GM21786 (cell line): Measurements from ENCODE around the gene CCDC122.

Experiments used
- ATAC-seq: cut with Tn5 transposase; IDR thresholded peaks from one replicate; pipeline ENCODE4 v1.9.1; 2021; ENCODE audit not compliant: unreplicated experiment

CCDC122 gene

DNA sequence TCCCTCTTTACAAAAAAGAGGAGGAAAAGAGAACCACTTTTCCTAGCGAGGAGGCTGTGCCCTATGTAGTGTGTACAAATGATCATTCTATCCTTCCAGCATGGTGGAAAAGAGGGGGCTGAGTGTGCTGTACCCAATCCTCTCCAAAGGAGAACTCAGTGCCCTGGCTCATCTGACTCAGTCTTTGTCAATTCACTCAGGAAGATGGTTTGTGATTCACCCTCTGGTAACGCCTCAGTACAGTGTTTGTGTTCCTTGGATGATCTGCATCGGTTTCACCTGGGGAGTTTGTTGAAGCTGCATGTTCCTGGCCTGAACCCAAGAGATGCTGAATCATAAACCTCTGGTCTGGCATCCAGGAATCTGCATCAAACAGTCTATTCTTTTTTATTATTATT is 74.5 kb downstream of the CCDC122 start:
- no peak for ATAC-seq

DNA sequence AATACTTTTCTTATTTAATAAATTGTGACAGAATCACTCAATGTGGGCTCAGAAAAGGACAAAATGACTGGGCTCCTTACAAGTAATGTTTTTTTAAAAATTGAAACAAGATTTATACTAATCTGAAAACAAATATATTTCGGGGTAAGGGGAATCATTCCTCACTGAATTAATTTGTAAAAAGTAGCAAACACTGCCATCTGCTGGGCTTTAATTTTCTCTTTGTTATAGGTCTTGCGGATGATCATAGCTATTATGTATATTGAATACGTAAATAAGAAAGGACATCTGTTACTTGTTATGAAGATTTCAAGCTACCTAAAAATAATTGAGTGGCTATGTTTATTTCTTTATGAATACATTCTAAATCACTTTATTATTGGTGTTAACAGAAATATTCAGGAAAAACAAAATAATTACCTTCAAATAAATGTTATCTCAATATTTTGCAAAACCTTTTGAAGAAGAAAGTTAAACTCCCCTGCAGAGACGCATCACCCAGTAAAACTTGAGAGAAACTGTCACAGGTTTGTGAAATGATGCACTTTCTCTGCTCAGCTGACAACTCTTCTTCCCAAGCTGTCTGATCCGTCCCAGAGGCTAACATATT is 75.0 kb downstream of the CCDC122 start:
- no peak for ATAC-seq

DNA sequence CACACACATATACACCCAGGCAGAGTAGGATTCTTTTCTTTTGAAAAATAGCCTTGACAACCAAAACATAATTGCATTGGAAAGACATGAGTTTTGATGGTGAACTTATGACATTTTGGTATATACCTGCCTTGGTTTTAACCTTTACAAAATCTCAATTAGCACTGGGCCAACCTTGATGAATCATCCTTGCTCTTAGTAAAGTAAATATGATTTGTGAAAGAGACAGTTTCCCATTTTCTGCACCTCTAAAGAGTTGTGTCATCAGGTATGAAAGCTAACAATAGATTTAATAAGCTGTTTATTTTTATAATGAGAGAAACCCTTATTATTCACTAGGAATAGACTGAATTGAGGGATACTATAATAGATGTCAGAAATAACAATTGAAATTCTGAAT is 77.0 kb downstream of the CCDC122 start:
- no peak for ATAC-seq

DNA sequence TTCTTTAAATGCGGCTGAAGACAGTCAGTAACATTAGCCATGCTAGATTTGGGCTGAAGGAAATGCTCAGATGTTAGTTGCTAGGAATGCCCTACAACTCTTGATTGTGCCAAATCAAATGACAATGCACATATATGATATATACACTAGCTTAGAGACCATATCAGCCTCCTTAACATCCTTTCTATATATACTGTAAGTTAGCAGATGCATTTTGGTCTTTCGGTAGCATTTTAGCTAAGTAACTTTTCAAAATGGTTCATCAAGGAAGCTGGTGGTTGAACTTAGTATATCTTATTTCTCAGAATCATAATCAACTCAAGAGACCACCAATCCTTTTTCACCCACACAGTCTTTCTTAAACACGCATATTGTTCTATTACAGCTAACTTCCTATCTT is 78.7 kb downstream of the CCDC122 start:
- ATAC-seq, result no peak

DNA sequence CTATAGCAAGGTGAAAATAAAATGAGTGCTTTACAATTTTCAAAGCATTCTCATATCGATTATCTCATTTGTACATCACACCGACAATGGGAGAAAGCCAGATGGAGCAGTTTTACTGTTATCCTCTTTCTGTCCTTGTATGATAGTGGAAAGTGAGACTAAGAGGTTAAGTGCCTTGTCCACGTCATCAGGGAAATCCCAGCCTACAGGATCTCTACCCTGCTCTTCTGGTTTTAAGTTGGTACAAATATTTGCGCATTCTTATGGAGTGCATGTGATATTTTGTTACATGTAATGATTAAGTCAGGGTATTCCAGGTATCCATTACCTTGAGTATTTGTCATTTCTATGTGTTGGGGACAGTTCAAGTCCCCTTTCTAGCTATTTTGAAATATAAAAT is 80.3 kb downstream of the CCDC122 start:
- ATAC-seq, result no peak

DNA sequence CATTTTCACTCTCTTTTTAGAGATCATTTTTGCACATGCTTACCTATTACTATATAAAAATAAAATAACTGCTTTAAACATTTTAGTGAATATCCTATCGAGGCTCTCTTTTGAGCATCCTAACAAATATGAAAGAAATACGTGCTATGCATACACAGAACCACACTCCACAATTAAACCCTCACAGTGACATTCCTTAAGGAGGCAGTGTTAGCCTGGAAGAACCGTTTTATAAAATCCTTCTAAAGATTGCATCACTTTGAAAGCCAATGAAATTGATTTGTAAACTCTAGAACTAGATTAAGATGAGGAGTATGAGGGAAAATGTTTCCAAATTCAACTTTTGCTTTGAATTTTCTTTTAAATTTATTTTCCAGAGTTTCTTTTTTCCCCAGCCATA is 81.7 kb downstream of the CCDC122 start:
- ATAC-seq, result no peak

DNA sequence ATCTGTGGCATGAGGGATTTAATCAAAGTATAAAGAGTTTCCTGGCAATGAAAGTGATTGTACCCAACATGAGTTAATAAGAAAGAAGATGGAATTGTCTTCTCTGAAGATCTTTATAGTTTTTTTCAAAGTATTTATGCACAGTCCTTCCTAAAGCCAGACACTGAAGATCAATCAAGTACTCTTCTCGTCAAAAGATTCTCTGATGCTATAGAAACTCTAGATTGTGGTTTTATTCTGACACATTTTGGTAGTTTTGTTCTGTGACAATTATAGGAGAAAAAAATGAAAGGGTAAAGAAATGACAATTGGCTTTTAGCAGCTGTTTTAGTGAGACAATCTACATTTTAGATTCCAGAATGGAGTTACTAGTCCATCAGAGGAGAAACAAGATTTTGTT is 82.4 kb downstream of the CCDC122 start:
- no peak for ATAC-seq

DNA sequence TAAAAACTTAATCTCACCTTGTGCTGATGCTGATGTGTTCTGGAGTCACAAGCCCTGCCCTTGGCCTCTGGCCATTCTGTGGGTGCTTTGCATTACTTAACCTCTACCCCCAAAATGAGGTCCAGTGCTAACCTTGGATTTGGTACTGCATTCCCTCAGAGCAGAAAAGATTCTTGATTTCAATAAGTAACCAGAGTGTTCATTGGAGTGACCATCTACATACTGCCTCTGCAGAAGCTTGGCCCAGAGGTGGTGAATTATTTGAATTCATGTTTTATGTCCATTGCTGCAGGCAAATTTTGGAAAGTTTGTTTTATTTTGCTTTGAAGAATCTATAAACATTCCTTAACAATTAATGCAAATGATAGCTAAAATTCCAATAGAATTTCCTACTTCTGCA is 85.1 kb downstream of the CCDC122 start:
- ATAC-seq, result no peak

DNA sequence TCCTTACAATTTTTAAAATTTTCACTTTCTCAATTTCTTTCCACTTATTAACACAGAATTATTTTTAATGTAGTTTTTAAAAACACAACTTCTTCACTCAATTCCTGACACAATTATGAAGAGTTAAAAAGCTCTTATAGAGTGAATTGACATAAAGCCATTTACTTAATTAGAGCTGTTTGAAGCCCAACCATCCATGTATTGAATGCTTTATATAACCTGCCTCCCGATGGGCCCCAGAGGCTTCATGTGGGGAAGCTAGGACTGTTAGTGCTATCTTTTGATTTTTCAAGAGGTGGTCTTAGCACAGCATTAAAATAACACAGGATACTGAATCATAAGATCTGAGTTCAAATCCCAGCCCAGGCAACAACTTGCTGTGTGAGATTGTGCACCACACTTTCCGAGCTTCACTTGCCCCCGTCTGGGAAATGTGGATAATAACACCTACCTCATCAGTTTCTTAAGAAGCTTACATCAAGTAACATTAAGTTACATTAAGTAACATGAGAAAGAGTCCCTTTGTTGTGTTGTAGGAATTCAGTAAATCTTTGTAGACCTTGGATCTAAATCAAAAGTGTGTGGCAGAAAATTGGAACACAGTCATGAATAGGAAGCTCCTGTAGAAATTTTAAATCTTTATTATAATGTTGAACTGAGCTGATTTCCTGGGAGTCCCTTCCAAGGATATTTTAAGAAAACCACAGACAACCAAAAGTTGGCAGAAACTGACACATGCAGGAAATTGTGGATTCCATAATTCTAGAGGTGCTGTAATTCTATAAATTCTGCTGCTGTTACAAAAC is 87.3 kb downstream of the CCDC122 start:
- ATAC-seq, result no peak

DNA sequence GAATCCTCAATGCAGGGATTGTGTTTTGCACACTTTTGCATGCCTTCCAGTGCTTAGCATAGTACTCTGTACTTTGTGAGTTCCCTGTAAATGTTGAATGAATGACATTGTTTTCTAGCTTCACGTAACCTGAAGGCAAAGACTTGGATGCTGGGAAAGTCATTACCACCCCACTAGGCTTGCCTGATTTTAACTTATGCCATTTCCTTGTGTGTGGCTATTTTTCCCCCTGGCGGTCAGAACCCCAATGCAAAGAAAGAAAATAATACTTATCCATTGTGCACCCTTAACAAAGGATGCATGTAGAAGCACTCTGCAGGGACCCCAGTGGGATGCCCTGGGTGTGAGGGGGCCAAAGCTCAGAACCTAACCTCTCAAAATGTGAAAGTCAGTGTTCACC is 91.5 kb downstream of the CCDC122 start:
- no peak for ATAC-seq

DNA sequence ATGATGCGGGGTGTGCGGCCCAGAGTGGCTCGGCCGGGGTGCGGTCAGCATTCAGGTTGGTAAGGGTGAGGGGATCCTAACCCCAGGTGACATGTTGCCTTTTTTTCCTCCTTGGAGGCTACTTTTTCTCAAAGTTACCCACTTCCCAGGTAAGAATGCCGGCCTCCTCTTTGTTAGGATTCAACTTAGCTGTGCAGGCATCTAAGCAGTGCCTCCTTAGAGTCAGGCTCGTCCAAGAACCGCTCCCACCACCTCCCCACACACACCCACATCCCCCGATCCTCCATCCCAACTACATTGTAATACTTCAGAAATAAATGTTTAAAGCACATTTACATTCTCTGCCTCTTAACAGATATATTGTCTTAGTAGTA is 92.0 kb downstream of the CCDC122 start:
- no peak for ATAC-seq

DNA sequence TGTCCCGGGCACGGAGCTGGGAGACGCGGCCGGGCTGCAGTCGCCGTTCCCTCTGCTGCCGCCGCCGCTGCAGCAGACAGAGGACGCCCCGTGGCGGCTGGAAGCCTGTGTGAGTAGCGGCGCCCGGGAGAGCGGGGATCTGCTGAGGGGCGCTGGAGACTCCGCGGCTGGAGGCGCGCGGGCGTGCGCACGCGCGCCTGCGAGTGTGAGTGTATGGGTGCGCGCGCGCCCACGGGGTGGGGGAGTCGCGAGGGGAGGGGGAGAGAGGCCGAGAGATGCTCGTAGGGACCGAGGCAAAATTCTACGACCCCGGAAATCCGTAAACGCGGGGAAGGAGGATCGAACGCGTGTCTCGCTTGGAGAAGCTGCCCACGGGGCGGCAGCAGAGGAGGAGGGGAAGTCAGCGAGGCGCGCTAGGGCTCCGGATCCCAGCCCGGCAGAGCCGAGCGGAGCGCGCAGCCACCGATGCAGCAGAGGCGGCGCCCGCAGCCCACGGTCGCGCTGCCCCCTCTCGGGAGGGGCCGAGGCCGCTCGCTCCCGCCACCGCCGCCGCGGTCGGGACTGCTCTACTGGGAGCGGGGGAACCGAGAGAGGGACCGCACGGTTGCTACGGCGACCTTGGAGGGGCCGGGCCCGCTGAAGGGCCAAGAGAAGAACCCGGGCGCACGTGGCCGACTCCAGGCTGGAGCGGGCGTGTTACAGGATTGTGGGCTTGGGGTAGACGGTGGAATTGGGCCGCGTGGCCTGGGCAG is 92.6 kb downstream of the CCDC122 start, which contains the start of gene ENOX1:
TSS of gene ENOX1 (minus strand) at position 207 of the 752 bp plus-strand sequence.
- ATAC-seq, result no peak

DNA sequence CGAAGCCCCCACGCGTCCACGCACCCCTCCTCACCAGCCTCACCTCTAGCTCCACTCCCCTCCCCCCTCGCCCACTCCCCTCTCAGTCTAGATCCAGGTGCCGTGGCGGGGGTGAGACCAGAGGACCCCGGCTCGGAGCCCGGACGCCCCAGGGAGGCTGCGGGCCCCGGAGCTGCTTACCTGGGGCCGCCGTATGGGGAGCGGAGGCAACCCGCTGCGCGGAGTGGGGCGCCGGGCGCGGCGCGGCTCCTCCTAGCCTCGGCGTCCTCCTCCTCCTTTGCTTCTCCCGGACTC is 93.1 kb downstream of the CCDC122 start:
- ATAC-seq, result no peak
